Lower leg skin (tissue), 4 donors: ENCODE measurements around the gene ALX3. TPM values are rescaled to one million over a fixed set of nuclear protein-coding genes. Genes with fewer than 3 reads are reported as not detected.

Source experiments
- DNase-seq, 2 donors: peaks; one replicate each; pipeline ENCODE4 v3.0.0-alpha.2; 2019; ENCODE audit warnings: low spot score in 2 of 2
- H3K4me3 ChIP-seq: fragments of 200-600 bp; sonication (generic); 2 replicates; pipeline ENCODE4 v1.5.1; 2017; ENCODE audit warnings: mild to moderate bottlenecking, low read depth; ENCODE audit not compliant: poor library complexity, severe bottlenecking
- CTCF ChIP-seq, 3 donors: fragments of 450-650 bp; IDR thresholded peaks; one replicate each; pipeline ENCODE4 v1.5.1; 2016; ENCODE audit warnings: antibody characterized with exemption in 3 of 3, mild to moderate bottlenecking in 3 of 3, moderate library complexity in 2 of 3
- POLR2A ChIP-seq, 2 donors: fragments of 450-650 bp; IDR thresholded peaks; one replicate each; pipeline ENCODE4 v1.6.1; 2016 to 2017; ENCODE audit warnings: antibody characterized with exemption in 2 of 2, mild to moderate bottlenecking in 1 of 2, moderate library complexity in 1 of 2
- WGBS, 2 donors: methylation state at CpG; one replicate each; pipeline ENCODE4 v1.1.5; 2018; 5-methylcytosine and 5-hydroxymethylcytosine counted together
- intact Hi-C: fragments of 100-400 bp; cut with DNase I; formaldehyde crosslinking; loops from one replicate; pipeline ENCODE4 v1.15.0; 2023; ENCODE audit warnings: low total_unique reads
- total RNA-seq, 4 donors: library from RNA; depleted of rRNA; stranded (reverse); fragments of >200 nt; gene quantifications; one replicate each; pipeline ENCODE4 v1.1.0, GENCODE V29; 2016

The ALX3 gene
- total RNA-seq, 4 donors from 2014 or later = 0.52 TPM; not detected in 3

DNA sequence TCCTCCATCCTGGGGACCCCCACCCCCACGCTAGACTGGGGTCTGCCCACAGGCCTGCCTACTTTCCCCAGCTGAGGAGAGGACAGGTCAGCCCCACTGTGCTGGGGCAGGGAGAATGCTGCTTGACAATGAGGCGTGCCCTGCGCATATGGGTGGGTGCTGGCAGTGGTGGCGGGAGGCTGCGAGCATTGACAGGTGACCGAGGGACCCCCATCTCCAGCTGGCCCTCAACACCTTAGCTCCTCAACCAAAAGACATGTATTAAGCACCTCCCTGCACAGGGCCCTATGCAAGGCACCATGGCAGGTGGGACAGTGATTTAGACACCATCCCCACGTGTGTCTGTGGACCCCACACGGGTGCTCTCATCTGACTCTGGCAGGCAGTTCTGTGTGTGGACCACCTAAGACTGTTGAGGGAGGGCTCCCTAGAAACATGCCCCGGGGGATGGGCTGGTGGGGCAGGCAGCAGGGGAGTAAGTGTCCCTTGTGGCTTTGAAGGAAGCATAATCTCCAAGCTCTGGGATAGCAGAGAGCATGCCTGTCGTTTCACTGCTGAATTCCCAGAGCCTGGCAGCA is 18.4 kb upstream of the ALX3 start:
- 78 to 83% methylated on average over 9 to 10 of the region's 10 CpGs for WGBS, 2 donors
- intact Hi-C loops = no loop called here
- no peak for DNase-seq
- TF ChIP-seq POLR2A (IDR thresholded peaks at IDR 0.05) (no peak), CTCF (IDR thresholded peaks at IDR 0.05) (no peak)
- H3K4me3 ChIP-seq = no peak overlapping the region

GRCh38 chr1:110087812-110088738 is 17.6 kb upstream of the ALX3 start:
- TF ChIP-seq POLR2A (IDR thresholded peaks at IDR 0.05) (no peak), CTCF (IDR thresholded peaks at IDR 0.05) (no peak)
- no peak overlapping the region for H3K4me3 ChIP-seq
- DNase-seq = peak in 1 of 2 donors; percentile 47
- intact Hi-C loops = no loop called here
- WGBS, 2 donors = 48 to 52% methylated on average over 15 of the region's 15 CpGs

- no peak for DNase-seq
- WGBS, 2 donors = 74 to 82% methylated on average over 4 of the region's 4 CpGs
- intact Hi-C loops = no loop called here
- no peak overlapping the region for H3K4me3 ChIP-seq
- no peak for TF ChIP-seq POLR2A (IDR thresholded peaks at IDR 0.05)
- TF ChIP-seq CTCF (IDR thresholded peaks at IDR 0.05) = no peak
Observed at GRCh38 chr1:110086961-110087360, 16.5 kb upstream of the ALX3 start.

DNA sequence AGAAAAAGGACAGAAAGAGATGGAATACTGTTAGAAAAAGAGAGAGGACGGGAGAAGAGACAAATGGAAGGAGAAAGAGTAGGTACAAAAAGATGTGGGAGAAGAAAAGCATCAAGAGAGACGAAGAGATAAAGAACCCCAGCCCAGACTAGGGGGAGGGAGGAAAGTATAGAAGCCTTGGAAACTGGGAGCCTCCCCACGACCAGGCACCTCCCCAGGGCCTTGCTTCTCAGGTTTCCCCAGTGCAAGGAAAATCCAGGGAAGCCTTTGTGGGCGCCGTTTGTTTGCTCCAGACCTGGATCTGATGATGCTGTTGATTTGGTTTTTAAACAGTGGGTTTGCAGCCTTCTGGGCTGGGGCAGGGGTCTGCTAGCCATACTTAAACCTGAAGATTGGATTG is 15.2 kb upstream of the ALX3 start:
- H3K4me3 ChIP-seq = no peak overlapping the region
- TF ChIP-seq CTCF (IDR thresholded peaks at IDR 0.05) = no peak
- WGBS, 2 donors = 81 to 85% methylated on average over 5 of the region's 5 CpGs
- intact Hi-C loops = no loop called here
- no peak for DNase-seq

- WGBS, 2 donors = 3% methylated on average over 72 of the region's 72 CpGs
- DNase-seq = no peak
- intact Hi-C loops = no loop called here
Observed at GRCh38 chr1:110084227-110085078, 14.0 kb upstream of the ALX3 start.

More at GRCh38 chr1:110084227-110085078, 14.0 kb upstream of the ALX3 start:
- TF ChIP-seq POLR2A (IDR thresholded peaks at IDR 0.05) (no peak), CTCF (IDR thresholded peaks at IDR 0.05) (no peak)
- H3K4me3 ChIP-seq = peak overlapping the region; percentile 33
